Panc1 (cell line): ENCODE measurements around the gene PDE6B. TPM values are rescaled to one million over a fixed set of nuclear protein-coding genes. Genes with fewer than 3 reads are reported as not detected.

Source experiments
- ATAC-seq: fragments of 200-7000 bp; cut with Tn5 transposase; 2 replicates; pipeline ENCODE4 v1.9.1; 2020; ENCODE audit warnings: mild to moderate bottlenecking, moderate library complexity
- BruUV-seq: library from RNA; stranded (reverse); fragments of 400-500 nt; replicated peaks from 2 replicates; lab custom pipeline; 2021; lab: Mats Ljungman, UMichigan
- CTCF ChIA-PET: fragments of 300-600 bp; sonication (Branson Sonifier 250); formaldehyde crosslinking; loops from one replicate; lab custom pipeline; 2022; ENCODE audit warnings: antibody characterized with exemption; lab: Charles Lee
- POLR2A ChIA-PET: fragments of 300-600 bp; sonication (Branson Sonifier 250); formaldehyde crosslinking; loops from one replicate; lab custom pipeline; 2022; ENCODE audit warnings: antibody characterized with exemption; lab: Charles Lee
- DNase-seq: peaks from one replicate; pipeline ENCODE4 v3.0.0-alpha.2; 2010; ENCODE audit warnings: low read depth, low spot score
- H3K27ac ChIP-seq: 2 replicates; pipeline ENCODE4 v1.5.1; 2011; ENCODE audit warnings: mild to moderate bottlenecking, low read length, inconsistent platforms
- H3K27me3 ChIP-seq: fragments of 200-500 bp; sonication (Bioruptor generic); 2 replicates; pipeline ENCODE4 v1.6.0; 2014; ENCODE audit warnings: low read length, inconsistent platforms; ENCODE audit not compliant: control insufficient read depth, insufficient read depth
- H3K36me3 ChIP-seq: fragments of 200-500 bp; sonication (Bioruptor generic); 2 replicates; pipeline ENCODE4 v1.5.1; 2014; ENCODE audit warnings: inconsistent platforms, mild to moderate bottlenecking, low read length, moderate library complexity; ENCODE audit not compliant: control insufficient read depth, insufficient read depth
- H3K4me1 ChIP-seq: 2 replicates; pipeline ENCODE4 v1.5.1; 2011; ENCODE audit warnings: inconsistent platforms, mild to moderate bottlenecking, low read length, moderate library complexity; ENCODE audit not compliant: control insufficient read depth, insufficient read depth
- H3K4me3 ChIP-seq, 2 experiments: 2 replicates each; pipeline ENCODE4 v1.5.1; 2011 to 2012; ENCODE audit warnings: low read depth in 2 of 2, low read length in 2 of 2, mild to moderate bottlenecking in 2 of 2, inconsistent platforms in 1 of 2, moderate library complexity in 1 of 2
- H3K9me3 ChIP-seq: fragments of 200-500 bp; sonication (Bioruptor generic); 2 replicates; pipeline ENCODE4 v1.5.1; 2014; ENCODE audit warnings: low read depth, mild to moderate bottlenecking, inconsistent platforms, low read length, moderate library complexity; ENCODE audit not compliant: control insufficient read depth, insufficient read depth
- POLR2AphosphoS5 ChIP-seq: IDR thresholded peaks from 2 replicates; pipeline ENCODE4 v1.6.1; 2012; ENCODE audit warnings: mild to moderate bottlenecking, low read depth, low read length, moderate library complexity
- SIN3A ChIP-seq: IDR thresholded peaks from 2 replicates; pipeline ENCODE4 v1.6.1; 2012; ENCODE audit warnings: low read depth, mild to moderate bottlenecking, low read length, moderate library complexity, borderline replicate concordance; ENCODE audit not compliant: insufficient read depth
- TCF7L2 ChIP-seq: IDR thresholded peaks from 2 replicates; pipeline ENCODE4 v1.6.1; 2011; ENCODE audit warnings: mild to moderate bottlenecking, low read depth, low read length, inconsistent platforms
- in situ Hi-C: cut with HindIII; loops from 2 replicates; pipeline ENCODE4 v1.10.0; 2016; ENCODE audit warnings: low sequenced_read_pairs, low pct_unique_long_range_greater_than_20kb
- intact Hi-C: fragments of 100-400 bp; cut with micrococcal nuclease; formaldehyde crosslinking; loops from one replicate; pipeline ENCODE4 v1.10.0; 2022; ENCODE audit not compliant: unreplicated experiment
- total RNA-seq: library from RNA; stranded (reverse); gene quantifications from one replicate; pipeline ENCODE4 v1.2.1, GENCODE V29; 2021; ENCODE audit not compliant: unreplicated experiment
- TF ChIP-seq, protein P1 (sequence below): fragments of 450-650 bp; IDR thresholded peaks from 2 replicates; pipeline ENCODE4 v1.5.1; 2017; ENCODE audit warnings: mild to moderate bottlenecking
- TF ChIP-seq, protein P2 (sequence below), 2 experiments: IDR thresholded peaks; 2 replicates each; pipeline ENCODE4 v1.6.1; 2011 to 2012; ENCODE audit warnings: low read depth in 2 of 2, control low read depth in 1 of 2, low read length in 1 of 2, mild to moderate bottlenecking in 1 of 2, moderate library complexity in 1 of 2; ENCODE audit not compliant: insufficient read depth in 1 of 2

The PDE6B gene
- total RNA-seq, 1 experiment from 2014 or later = 6.5 TPM

DNA sequence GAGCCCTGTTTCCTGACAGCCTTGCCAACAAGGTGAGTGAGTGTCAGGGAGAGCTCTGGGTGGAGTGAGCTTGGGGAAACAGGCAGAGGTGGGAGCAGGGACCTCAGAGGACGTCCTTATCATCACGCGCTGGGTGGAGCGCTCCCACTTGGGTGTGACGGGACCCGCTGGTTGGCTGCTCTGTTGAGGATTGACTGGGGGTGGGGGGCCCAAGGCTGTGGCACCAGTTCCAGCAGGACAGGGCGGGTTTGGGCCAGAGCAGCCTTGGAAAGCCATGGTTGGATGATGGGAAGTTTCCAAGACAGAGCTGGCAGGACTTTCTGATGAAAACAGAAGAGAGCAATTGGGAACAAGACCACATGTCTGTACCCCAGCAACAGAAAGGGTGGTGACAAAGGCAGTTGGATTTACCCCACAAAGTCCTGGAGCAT, 77.3 kb downstream of the PDE6B start:
- DNase-seq (no peak), ATAC-seq (no peak)
- no TSS peak for BruUV-seq
- Histone ChIP-seq H3K4me3 (no peak overlapping the region), H3K4me1 (peaks cover 4% of the 10 kb centered on the region; the same call in 1 of the 2 replicates), H3K36me3 (peaks cover 4% of the 10 kb centered on the region; the same call in 1 of the 2 replicates), H3K27me3 (no peaks in the 10 kb centered on the region), H3K27ac (no peak overlapping the region), H3K9me3 (no peaks in the 10 kb centered on the region)
- in situ Hi-C loops (no loop called here), intact Hi-C loops (no loop called here)
- ChIA-PET CTCF (no interaction called here), POLR2A (no interaction called here)
- TF ChIP-seq TCF7L2 = no peak
- TF ChIP-seq POLR2AphosphoS5 = no peak
- TF ChIP-seq, protein P1, sequence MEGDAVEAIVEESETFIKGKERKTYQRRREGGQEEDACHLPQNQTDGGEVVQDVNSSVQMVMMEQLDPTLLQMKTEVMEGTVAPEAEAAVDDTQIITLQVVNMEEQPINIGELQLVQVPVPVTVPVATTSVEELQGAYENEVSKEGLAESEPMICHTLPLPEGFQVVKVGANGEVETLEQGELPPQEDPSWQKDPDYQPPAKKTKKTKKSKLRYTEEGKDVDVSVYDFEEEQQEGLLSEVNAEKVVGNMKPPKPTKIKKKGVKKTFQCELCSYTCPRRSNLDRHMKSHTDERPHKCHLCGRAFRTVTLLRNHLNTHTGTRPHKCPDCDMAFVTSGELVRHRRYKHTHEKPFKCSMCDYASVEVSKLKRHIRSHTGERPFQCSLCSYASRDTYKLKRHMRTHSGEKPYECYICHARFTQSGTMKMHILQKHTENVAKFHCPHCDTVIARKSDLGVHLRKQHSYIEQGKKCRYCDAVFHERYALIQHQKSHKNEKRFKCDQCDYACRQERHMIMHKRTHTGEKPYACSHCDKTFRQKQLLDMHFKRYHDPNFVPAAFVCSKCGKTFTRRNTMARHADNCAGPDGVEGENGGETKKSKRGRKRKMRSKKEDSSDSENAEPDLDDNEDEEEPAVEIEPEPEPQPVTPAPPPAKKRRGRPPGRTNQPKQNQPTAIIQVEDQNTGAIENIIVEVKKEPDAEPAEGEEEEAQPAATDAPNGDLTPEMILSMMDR = no peak
- TF ChIP-seq, protein P2, sequence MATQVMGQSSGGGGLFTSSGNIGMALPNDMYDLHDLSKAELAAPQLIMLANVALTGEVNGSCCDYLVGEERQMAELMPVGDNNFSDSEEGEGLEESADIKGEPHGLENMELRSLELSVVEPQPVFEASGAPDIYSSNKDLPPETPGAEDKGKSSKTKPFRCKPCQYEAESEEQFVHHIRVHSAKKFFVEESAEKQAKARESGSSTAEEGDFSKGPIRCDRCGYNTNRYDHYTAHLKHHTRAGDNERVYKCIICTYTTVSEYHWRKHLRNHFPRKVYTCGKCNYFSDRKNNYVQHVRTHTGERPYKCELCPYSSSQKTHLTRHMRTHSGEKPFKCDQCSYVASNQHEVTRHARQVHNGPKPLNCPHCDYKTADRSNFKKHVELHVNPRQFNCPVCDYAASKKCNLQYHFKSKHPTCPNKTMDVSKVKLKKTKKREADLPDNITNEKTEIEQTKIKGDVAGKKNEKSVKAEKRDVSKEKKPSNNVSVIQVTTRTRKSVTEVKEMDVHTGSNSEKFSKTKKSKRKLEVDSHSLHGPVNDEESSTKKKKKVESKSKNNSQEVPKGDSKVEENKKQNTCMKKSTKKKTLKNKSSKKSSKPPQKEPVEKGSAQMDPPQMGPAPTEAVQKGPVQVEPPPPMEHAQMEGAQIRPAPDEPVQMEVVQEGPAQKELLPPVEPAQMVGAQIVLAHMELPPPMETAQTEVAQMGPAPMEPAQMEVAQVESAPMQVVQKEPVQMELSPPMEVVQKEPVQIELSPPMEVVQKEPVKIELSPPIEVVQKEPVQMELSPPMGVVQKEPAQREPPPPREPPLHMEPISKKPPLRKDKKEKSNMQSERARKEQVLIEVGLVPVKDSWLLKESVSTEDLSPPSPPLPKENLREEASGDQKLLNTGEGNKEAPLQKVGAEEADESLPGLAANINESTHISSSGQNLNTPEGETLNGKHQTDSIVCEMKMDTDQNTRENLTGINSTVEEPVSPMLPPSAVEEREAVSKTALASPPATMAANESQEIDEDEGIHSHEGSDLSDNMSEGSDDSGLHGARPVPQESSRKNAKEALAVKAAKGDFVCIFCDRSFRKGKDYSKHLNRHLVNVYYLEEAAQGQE (IDR thresholded peaks at IDR 0.05; ENCODE audit: insufficient read depth in 1 of 2, low read depth in 2 of 2, low read length in 1 of 2) = no peak
- TF ChIP-seq SIN3A = no peak

GRCh38 chr4:703336-704197, 78.2 kb downstream of the PDE6B start:
- CTCF ChIA-PET = no interaction called here
- no TSS peak for BruUV-seq

More at GRCh38 chr4:703336-704197, 78.2 kb downstream of the PDE6B start:
- TF ChIP-seq TCF7L2 (no peak), POLR2AphosphoS5 (no peak), SIN3A (no peak)
- TF ChIP-seq, protein P1 = no peak
- TF ChIP-seq, protein P2 (IDR thresholded peaks at IDR 0.05; ENCODE audit: insufficient read depth in 1 of 2, low read depth in 2 of 2, low read length in 1 of 2) = no peak
- POLR2A ChIA-PET = no interaction called here
- Histone ChIP-seq H3K27ac (no peak overlapping the region), H3K4me1 (peaks cover 4% of the 10 kb centered on the region; the same call in 1 of the 2 replicates), H3K36me3 (peaks cover 4% of the 10 kb centered on the region; the same call in 1 of the 2 replicates), H3K27me3 (no peaks in the 10 kb centered on the region), H3K4me3 (no peak overlapping the region), H3K9me3 (no peaks in the 10 kb centered on the region)
- ATAC-seq = no peak
- in situ Hi-C loops = no loop called here
- no peak for DNase-seq
- intact Hi-C loops = no loop called here
